IPS-15b (cell line): ENCODE measurements around the gene HS2ST1.
A peak's percentile ranks its signal among the peaks of the same experiment; 100 is the strongest.

Experiments
- H3K27me3 ChIP-seq: one replicate; pipeline ENCODE4 v1.6.1; 2013; ENCODE audit warnings: low read length; ENCODE audit not compliant: control insufficient read depth, insufficient read depth
- H3K36me3 ChIP-seq: one replicate; pipeline ENCODE4 v1.6.1; 2013; ENCODE audit warnings: low read length; ENCODE audit not compliant: control insufficient read depth, insufficient read depth
- H3K4me1 ChIP-seq: one replicate; pipeline ENCODE4 v1.6.1; 2013; ENCODE audit warnings: mild to moderate bottlenecking, low read length; ENCODE audit not compliant: control insufficient read depth, insufficient read depth
- H3K4me3 ChIP-seq: one replicate; pipeline ENCODE4 v1.5.1; 2013; ENCODE audit warnings: low read depth, low read length
- H3K9ac ChIP-seq: one replicate; pipeline ENCODE4 v1.6.1; 2013; ENCODE audit warnings: low read depth, mild to moderate bottlenecking, low read length
- H3K9me3 ChIP-seq: one replicate; pipeline ENCODE4 v1.6.1; 2013; ENCODE audit warnings: mild to moderate bottlenecking, low read length; ENCODE audit not compliant: control insufficient read depth, insufficient read depth

HS2ST1 gene

DNA sequence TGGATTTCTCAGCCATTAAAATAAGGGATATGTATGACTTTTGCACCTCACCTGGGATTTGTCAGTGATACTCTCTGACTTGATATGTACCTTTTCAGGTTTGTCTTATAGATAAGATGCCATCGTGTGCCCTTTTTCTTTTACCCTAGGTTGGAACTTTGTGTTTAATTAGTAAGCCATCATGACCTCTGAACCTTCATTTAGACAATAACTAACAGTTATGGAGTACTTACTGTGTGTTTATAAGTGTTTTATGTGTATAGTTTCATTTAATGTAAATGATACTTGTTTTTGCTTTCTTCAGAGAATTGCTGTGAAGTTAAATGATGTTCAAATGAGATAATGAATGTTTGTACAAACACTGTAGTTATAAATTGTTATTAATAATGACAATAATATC, 14.4 kb downstream of the HS2ST1 start:
- Histone ChIP-seq H3K4me1 (peaks cover 19% of the 10 kb centered on the region), H3K4me3 (no peak overlapping the region), H3K9ac (no peak overlapping the region), H3K27me3 (no peaks in the 10 kb centered on the region), H3K9me3 (no peaks in the 10 kb centered on the region), H3K36me3 (no peaks in the 10 kb centered on the region)

DNA sequence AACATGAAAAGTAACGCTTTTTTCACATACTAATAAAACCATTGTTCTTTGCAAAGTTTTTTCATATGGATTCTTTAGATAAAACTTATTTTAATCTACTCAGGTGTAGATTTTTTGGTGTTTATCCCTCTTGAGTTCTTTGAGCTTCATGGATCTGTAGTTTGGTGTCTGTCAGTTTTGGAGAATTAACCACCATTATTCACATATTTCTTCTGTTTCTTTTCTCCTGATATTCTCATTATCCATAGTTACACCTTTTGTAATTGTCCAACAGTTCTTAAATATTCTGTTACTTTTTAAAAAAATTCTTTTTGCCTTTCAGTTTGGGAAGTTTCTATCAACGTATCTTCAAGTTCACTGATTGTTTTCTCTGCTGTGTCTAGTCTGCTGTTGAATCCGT, 18.6 kb downstream of the HS2ST1 start:
- Histone ChIP-seq H3K4me3 (no peak overlapping the region), H3K9ac (no peak overlapping the region), H3K9me3 (no peaks in the 10 kb centered on the region), H3K36me3 (no peaks in the 10 kb centered on the region), H3K27me3 (no peaks in the 10 kb centered on the region), H3K4me1 (peaks cover 23% of the 10 kb centered on the region)

GRCh38 chr1:86933562-86934377, 19.3 kb downstream of the HS2ST1 start:
- H3K4me3 ChIP-seq, result peak overlapping the region; percentile 28
- peaks cover 23% of the 10 kb centered on the region for H3K4me1 ChIP-seq
- H3K27me3 ChIP-seq, result no peaks in the 10 kb centered on the region
- no peaks in the 10 kb centered on the region for H3K36me3 ChIP-seq
- no peaks in the 10 kb centered on the region for H3K9me3 ChIP-seq
- no peak overlapping the region for H3K9ac ChIP-seq

- H3K9me3 ChIP-seq, result no peaks in the 10 kb centered on the region
- no peak overlapping the region for H3K9ac ChIP-seq
- no peak overlapping the region for H3K4me3 ChIP-seq
- no peaks in the 10 kb centered on the region for H3K27me3 ChIP-seq
- H3K4me1 ChIP-seq, result peaks cover 14% of the 10 kb centered on the region
- no peaks in the 10 kb centered on the region for H3K36me3 ChIP-seq
Measured at GRCh38 chr1:86938450-86938849, 24.0 kb downstream of the HS2ST1 start.

DNA sequence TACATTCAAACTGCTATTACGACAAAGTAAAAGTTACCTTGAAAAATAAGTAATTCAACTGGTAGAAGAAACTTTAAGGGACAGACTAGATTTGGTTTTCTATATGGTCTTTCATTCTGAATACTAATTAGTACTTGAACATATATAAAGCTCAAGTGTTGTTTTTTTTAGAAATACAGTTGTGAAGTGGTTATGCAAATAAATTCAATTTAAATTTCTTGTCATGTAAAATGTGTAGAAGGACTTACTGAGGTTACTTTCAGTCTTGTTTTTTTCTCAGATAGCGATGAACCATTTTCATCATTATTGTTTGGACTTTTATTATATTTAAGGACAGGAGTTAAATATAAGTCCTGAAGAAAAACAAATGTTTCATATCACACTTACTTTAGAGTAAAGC, 24.4 kb downstream of the HS2ST1 start:
- Histone ChIP-seq H3K4me1 (peaks cover 10% of the 10 kb centered on the region), H3K4me3 (no peak overlapping the region), H3K9me3 (no peaks in the 10 kb centered on the region)

DNA sequence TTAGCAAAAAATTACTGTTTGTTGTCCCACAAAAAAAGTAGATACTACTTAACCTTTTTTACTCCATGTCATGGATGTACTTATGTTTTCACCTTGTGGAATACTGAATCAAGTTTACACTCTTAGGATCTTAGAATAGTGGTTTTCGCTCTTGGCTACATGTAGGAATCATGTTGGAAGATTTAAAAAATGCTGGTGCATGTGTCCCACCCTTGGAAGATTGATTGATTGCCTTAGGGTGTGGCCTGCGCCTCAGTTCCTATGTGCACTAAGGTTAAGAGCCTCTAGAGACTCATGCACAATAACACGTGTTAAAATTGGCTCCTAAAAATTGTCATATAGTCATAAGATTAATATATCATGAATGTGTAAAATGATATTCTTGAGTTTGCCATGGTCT, 25.0 kb downstream of the HS2ST1 start:
- no peak overlapping the region for H3K4me3 ChIP-seq
- no peaks in the 10 kb centered on the region for H3K27me3 ChIP-seq
- H3K36me3 ChIP-seq, result no peaks in the 10 kb centered on the region
- H3K4me1 ChIP-seq, result peaks cover 6% of the 10 kb centered on the region
- H3K9ac ChIP-seq, result no peak overlapping the region
- no peaks in the 10 kb centered on the region for H3K9me3 ChIP-seq

More for the DNA sequence above, 24.4 kb downstream of the HS2ST1 start:
- Histone ChIP-seq H3K27me3 (no peaks in the 10 kb centered on the region), H3K9ac (no peak overlapping the region), H3K36me3 (no peaks in the 10 kb centered on the region)

DNA sequence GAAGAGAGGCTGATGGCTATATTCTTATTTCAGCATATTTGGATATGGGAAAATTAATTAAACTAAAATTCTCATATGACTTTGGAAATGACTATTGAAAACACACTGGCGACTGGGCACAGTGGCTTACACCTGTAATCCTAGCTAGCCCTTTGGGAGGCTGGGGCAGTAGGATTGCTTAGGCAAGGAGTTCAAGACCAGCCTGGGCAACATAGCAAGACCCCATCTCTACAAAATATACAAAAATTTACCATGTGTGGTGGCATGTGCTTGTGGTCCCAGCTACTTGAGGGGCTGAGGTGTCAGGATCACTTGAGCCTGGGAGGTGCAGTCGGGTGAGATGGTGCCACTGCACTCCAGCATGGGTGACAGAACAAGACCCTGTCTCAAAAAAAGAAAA, 26.2 kb downstream of the HS2ST1 start:
- Histone ChIP-seq H3K36me3 (no peaks in the 10 kb centered on the region), H3K27me3 (no peaks in the 10 kb centered on the region), H3K4me3 (no peak overlapping the region), H3K9me3 (no peaks in the 10 kb centered on the region), H3K9ac (no peak overlapping the region), H3K4me1 (peaks cover 6% of the 10 kb centered on the region)

DNA sequence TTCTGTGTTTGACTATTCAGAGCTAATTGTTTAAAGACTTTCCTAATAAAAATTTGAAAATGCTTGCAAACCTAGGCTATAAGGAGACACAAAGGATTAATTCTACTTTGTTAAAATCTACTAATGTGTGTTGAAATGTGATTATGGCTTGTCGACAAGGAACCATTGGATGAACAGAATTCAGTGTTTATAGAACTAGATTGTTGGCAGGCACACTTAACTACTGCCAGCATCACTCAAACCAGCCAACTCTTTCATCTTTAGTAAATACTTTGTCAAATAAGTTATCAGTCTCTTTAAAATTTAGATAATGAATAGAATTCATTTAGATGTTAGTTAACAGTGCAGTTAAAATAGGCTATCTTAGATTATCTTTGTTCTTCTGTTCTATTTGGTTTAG, 27.6 kb downstream of the HS2ST1 start:
- no peak overlapping the region for H3K9ac ChIP-seq
- H3K9me3 ChIP-seq, result no peaks in the 10 kb centered on the region
- no peak overlapping the region for H3K4me3 ChIP-seq
- no peaks in the 10 kb centered on the region for H3K36me3 ChIP-seq
- no peaks in the 10 kb centered on the region for H3K27me3 ChIP-seq
- peaks cover 6% of the 10 kb centered on the region for H3K4me1 ChIP-seq

DNA sequence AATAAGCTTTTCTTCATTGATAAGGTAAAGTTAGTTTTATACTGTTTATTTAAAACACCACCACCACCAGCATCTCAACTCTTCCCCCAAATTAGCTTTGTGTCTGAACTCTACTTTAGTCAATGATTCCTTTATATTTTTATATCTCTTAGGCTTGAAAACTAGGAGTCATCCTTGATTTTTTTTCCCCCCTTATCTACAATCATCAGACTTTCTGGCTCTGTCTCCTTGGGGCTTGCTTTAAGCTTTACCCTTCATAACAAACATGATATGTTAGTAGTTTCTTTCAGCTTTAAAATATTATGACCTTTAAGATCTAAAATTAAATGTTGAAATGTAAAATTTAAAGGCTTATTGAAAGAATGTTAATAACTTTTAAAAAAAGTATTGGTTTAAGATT, 28.3 kb downstream of the HS2ST1 start:
- Histone ChIP-seq H3K9me3 (no peaks in the 10 kb centered on the region), H3K36me3 (no peaks in the 10 kb centered on the region), H3K4me1 (peaks cover 6% of the 10 kb centered on the region), H3K9ac (no peak overlapping the region), H3K27me3 (no peaks in the 10 kb centered on the region), H3K4me3 (no peak overlapping the region)

DNA sequence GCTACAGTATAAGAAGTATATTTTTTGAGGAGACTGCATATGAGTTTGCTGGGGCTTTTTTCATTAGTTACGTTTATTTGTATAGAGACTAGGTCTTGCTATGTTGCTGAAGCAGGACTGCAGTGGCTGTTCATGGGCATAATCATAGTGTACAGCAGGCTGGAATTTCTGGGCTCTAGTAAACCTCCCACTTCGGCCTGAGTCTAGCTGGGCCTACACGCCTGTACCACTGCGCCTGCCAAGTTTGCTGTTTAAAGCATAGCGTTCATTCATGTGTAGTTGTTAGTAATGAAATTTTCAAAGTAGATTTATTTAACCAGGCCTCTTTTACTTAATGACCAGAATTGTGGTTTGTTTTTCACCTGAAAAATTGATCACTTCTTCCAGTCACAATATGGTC, 33.8 kb downstream of the HS2ST1 start:
- no peaks in the 10 kb centered on the region for H3K9me3 ChIP-seq
- H3K4me3 ChIP-seq, result no peak overlapping the region
- H3K36me3 ChIP-seq, result no peaks in the 10 kb centered on the region
- no peaks in the 10 kb centered on the region for H3K27me3 ChIP-seq
- no peak overlapping the region for H3K9ac ChIP-seq
- H3K4me1 ChIP-seq, result peaks cover 8% of the 10 kb centered on the region

- Histone ChIP-seq H3K27me3 (no peaks in the 10 kb centered on the region), H3K4me3 (no peak overlapping the region), H3K9ac (no peak overlapping the region)
Measured at GRCh38 chr1:86950712-86951419, 36.4 kb downstream of the HS2ST1 start.

GRCh38 chr1:86951430-86951829, 37.0 kb downstream of the HS2ST1 start:
- peaks cover 8% of the 10 kb centered on the region for H3K4me1 ChIP-seq
- no peaks in the 10 kb centered on the region for H3K9me3 ChIP-seq

More at GRCh38 chr1:86950712-86951419, 36.4 kb downstream of the HS2ST1 start:
- no peaks in the 10 kb centered on the region for H3K36me3 ChIP-seq
- H3K4me1 ChIP-seq, result peaks cover 8% of the 10 kb centered on the region
- no peaks in the 10 kb centered on the region for H3K9me3 ChIP-seq

More at GRCh38 chr1:86951430-86951829, 37.0 kb downstream of the HS2ST1 start:
- Histone ChIP-seq H3K4me3 (no peak overlapping the region), H3K27me3 (no peaks in the 10 kb centered on the region), H3K9ac (no peak overlapping the region), H3K36me3 (no peaks in the 10 kb centered on the region)
